HG03469 (cell line): ENCODE data around the gene DUS2.
"Not testable (repeated sequence)": the region's sequence is repeated elsewhere in the genome, so short reads cannot be mapped to it uniquely, and the experiment has no call there.

Experiments
- ATAC-seq: cut with Tn5 transposase; IDR thresholded peaks from one replicate; pipeline ENCODE4 v1.9.1; 2021; ENCODE audit warnings: mild to moderate bottlenecking, moderate library complexity, moderate number of reproducible peaks; ENCODE audit not compliant: unreplicated experiment

DUS2 gene

DNA sequence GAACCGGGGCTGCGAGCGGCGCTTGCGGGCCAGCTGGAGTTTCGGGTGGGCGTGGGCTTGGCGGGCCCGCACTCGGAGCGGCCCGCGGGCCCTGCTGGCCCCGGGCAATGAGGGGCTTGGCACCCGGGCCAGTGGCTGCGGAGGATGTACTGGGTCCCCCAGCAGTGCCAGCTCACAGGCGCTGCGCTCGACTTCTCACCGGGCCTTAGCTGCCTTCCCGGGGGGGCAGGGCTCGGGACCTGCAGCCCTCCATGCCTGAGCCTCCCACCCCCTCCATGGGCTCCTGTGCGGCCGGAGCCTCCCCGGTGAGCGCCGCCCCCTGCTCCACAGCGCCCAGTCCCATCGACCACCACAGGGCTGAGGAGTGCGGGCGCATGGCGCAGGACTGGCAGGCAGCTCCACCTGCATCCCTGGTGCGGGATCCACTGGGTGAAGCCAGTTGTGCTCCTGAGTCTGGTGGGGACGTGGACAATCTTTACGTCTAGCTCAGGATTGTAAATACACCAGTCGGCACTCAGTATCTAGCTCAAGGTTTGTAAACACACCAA lies 24.8 kb upstream of the DUS2 start:
- not testable (repeated sequence) for ATAC-seq

DNA sequence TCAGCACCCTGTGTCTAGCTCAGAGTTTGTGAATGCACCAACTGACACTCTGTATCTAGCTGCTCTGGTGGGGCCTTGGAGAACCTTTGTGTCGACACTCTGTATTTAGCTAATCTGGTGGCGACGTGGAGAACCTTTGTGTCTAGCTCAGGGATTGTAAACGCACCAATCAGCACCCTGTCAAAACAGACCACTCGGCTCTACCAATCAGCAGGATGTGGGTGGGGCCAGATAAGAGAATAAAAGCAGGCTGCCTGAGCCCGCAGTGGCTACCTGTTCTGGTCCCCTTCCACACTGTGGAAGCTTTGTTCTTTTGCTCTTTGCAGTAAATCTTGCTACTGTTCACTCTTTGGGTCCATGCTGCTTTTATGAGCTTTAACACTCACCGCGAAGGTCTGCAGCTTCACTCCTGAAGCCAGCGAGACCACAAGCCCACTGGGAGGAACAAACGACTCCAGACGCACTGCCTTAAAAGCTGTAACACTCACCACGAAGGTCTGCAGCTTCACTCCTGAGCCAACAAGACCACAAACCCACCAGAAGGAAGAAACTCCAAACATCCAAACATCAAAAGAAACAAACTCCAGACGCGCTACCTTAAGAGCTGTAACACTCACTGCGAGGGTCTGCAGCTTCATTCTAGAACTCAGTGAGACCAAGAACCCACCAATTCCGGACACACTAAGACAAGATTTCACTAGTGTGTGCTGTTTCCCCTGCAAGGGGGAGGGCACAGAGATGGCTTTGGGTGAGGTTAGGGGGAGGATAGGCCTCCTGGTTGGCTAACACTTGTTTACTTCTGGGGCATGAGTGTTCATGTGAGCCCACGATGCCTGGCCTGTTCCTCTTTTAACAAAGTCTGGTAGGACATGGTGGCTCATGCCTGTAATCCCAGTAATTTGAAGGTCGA lies 24.1 kb upstream of the DUS2 start, which contains the start of gene DPEP2:
TSS of gene DPEP2 (minus strand) at position 706 of the 910 bp plus-strand sequence. CDS start 6,272 bp downstream, outside the sequence.
- ATAC-seq: not testable (repeated sequence)

- no peak for ATAC-seq
Observed at GRCh38 chr16:67999985-68000384, 23.1 kb upstream of the DUS2 start.

- no peak for ATAC-seq
Observed at GRCh38 chr16:68000450-68000849, 22.6 kb upstream of the DUS2 start.

- ATAC-seq: no peak
Observed at GRCh38 chr16:68003031-68003430, 20.1 kb upstream of the DUS2 start.

- ATAC-seq: no peak
Observed at GRCh38 chr16:68005211-68005610, 17.9 kb upstream of the DUS2 start.

GRCh38 chr16:68005786-68006286 lies 17.2 kb upstream of the DUS2 start:
- no peak for ATAC-seq

DNA sequence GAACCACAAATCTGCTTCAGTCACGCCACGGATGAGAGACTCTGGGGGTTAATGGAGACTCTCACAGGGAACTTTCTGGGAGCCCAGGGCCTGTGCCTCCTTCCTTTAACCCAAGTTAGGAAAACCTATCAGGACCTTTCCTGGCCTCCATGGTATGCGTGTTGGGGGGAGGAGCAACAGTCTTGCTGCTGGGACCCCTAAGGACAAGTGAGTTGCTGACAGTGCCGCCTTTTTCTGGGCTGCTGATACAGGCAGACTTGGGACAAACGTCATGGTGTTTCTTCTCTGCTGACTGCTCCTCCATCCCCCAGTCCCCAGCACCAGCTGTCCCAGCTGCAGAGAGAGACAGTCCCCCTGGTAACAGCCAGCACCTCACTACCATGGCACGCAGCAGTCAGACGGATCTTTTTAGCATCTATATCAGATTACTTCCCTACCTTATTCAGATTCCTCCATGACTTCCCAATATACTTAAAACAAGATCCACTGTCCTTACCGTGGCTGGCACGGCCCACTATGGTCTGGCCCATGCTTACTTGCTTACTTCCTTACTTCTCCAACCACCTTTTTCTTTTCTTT lies 13.8 kb upstream of the DUS2 start:
- ATAC-seq: no peak

DNA sequence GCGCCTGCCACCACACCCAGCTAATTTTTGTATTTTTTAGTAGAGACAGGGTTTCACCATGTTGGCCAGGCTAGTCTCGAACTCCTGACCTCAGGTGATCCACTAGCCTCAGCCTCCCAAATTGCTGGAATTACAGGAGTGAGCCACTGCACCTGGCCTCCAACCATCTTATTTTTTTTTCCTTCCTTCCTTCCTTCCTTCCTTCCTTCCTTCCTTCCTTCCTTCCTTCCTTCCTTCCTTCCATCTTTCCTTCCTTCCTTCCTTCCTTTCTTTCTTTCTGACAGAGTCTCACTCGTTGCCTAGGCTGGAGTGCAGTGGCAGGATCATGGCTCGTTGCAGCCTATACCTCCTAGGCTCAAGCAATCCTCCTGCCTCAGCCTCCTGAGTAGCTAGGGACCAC lies 13.2 kb upstream of the DUS2 start:
- not testable (repeated sequence) for ATAC-seq

DNA sequence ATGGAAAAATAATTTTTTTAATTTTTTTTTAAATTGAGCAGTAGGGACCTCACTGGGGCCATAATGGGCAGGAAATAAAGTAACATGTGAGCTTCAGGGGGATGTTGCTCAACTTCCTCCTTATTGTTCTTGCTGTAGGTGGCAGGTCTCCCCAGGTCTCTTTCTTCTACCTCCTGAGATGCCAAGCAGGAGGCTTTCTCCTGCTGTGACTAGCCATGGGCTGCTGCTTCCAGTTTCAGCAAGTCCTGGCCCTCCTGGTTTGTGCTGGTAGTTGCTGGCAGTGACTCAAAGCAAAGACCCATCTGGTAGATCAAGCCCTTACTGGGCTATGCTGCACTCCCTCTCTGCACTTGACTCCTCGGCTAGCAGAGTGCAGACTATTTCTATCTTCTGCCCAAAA lies 9.6 kb upstream of the DUS2 start:
- no peak for ATAC-seq

DNA sequence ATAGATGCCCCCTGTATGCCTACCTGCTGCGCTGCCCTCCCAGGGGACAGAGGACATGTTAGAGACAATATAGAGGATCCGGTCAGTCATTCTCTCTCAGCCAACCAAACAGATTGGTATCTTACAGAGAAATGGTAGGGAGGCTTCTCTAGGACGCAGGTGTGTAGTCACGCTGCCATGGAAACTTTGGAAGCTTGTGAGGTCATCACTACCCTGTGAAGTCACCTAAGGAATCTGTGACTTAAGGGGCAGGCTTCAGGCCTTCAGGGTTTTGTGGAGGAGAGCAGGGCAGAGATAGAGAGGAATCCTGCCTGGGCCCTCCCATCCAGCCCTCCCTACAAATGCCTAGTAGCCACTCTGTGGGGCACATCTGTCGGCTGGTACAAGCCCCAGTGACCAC lies 7.4 kb upstream of the DUS2 start, which contains the start of gene DPEP2NB:
TSS of gene DPEP2NB (minus strand) at position 231 of the 400 bp plus-strand sequence. CDS start at position 90, 141 bp downstream.
- ATAC-seq: no peak

DNA sequence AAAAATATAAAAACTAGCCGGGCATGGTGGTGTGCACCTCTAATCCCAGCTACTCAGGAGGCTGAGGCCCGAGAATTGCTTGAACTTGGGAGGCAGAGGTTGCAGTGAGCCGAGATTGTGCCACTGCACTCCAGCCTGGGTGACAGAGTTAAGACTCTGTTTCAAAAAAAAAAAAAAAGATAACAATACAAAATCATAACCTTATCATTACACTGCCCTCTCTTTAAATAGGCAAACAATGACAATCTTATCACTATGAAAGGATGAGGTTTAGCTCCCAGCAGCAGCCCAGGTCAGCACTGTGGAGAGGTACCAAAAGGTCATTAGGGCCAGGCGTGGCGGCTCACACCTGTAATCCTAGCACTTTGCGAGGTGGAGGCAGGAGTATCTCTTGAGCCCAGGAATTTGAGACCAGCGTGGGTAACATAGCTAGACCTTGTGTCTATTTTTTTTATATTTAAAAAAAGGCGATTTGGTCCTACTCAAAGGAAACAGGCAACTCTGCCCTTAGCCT lies 3.9 kb upstream of the DUS2 start:
- no peak for ATAC-seq

GRCh38 chr16:68021490-68021889 lies 1.6 kb upstream of the DUS2 start:
- no peak for ATAC-seq

DNA sequence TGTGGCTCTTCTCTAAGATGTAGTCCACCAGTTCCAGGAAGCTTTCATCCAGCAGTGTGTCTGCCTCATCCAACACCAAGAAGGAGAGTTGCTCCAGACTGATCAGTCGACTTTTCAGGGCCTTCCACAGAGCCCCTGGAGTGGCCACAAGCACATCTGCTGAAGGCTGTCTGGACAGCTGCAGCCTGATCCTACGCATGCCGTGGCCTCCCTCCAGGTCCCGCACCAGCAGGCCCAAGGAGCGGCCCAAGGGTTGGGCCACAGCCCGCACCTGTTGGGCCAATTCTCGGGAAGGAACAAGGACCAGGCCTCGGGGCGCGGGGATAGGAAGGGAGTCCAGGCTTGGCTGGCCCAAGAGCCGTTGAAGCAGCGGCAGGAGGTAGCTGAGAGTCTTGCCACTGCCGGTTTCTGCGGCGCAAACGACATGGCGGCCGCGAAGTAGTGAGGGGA lies 781 bp upstream of the DUS2 start:
- ATAC-seq: no peak

DNA sequence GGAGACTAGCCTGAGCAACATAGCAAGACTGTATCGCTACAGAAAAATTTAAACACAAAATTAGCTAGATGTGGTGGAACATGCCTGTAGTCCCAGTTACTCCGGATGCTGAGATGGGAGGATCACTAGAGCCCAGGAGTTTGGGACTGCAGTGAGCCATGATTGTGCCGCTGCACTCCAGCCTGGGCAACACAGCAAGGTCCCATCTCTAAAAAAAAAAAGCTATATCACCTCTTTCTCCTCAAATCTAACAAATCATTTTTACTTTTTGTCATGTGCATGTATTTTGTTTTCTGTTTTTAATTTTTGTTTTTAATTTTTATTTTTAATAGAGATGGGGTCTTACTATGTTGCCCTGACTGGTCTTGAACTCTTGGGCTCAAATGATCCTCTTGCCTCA lies 5.9 kb downstream of the DUS2 start:
- ATAC-seq: no peak

GRCh38 chr16:68030108-68030507 lies 7.0 kb downstream of the DUS2 start:
- not testable (repeated sequence) for ATAC-seq

DNA sequence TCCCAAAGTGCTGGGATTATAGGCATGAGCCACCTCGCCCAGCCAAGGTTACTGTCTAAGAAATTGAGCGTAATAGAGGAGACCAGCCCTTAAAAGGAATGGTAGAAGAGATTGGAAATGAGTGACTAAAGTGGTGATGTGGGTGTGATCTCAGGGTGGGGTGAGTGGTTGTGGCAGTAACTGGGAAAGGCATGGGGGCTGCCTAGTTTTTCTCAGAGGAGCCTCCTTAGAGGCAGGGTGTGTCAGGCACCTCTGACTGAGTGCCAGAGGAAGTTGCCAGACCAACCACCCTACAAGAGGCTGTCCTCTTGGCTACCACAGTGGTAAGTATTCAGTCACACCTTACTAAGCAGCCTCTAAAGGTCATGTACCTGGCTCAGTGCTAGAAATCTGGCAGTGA lies 8.9 kb downstream of the DUS2 start:
- no peak for ATAC-seq

DNA sequence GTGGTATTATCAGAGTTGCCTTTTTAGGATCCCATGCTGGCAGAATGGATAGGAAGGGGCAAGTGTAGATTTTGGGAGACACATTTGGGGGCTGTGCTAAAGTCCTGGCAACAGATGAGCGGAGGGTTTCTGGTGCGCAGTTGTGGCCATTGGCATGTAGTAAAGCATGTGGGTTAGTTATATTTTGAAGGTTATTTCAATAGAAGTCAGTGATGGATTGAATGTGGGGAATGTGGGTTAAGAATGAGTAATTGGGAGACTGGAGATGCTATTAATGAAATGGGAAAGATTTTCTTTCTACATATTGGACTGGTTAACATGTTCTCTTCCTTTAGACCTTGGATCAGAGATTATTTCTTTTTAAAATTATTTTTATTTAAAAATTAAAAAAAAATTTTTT lies 10.0 kb downstream of the DUS2 start:
- no peak for ATAC-seq

- no peak for ATAC-seq
Observed at GRCh38 chr16:68035227-68035626, 12.1 kb downstream of the DUS2 start.

GRCh38 chr16:68037841-68038597 lies 14.9 kb downstream of the DUS2 start:
- no peak for ATAC-seq
